CD4-positive, alpha-beta T cell (primary cell): ENCODE data around the gene BDKRB2. TPM values are rescaled to one million over a fixed set of nuclear protein-coding genes. Genes with fewer than 3 reads are reported as not detected.

Experiments
- ATAC-seq: fragments of 200-7000 bp; cut with Tn5 transposase; one replicate; pipeline ENCODE4 v1.10.0; 2022; ENCODE audit warnings: mild to moderate bottlenecking; ENCODE audit not compliant: poor library complexity
- CTCF ChIA-PET: fragments of 350-600 bp; sonication (Branson Sonifier 250); formaldehyde crosslinking; loops from one replicate; lab custom pipeline; 2021; ENCODE audit warnings: antibody characterized with exemption, inconsistent platforms; lab: Charles Lee
- POLR2A ChIA-PET: fragments of 350-600 bp; sonication (Branson Sonifier 250); formaldehyde crosslinking; loops from one replicate; lab custom pipeline; 2021; ENCODE audit warnings: antibody characterized with exemption, inconsistent platforms; lab: Charles Lee
- DNase-seq, 14 experiments: peaks; one replicate each; pipeline ENCODE4 v3.0.0-alpha.2; 2013 to 2020; ENCODE audit warnings: mixed read lengths in 2 of 14
- H3K27ac ChIP-seq, 2 donors: one replicate each; pipeline versions ENCODE4 v1.5.1 to v1.7.0; 2013; ENCODE audit warnings: low read length in 2 of 2, low read depth in 1 of 2, mild to moderate bottlenecking in 1 of 2
- H3K27me3 ChIP-seq, 2 experiments: 1 replicate in 1 of 2; 2 replicates in 1 of 2; pipeline versions ENCODE4 v1.6.1 to v1.7.0; 2013; ENCODE audit warnings: low read length in 2 of 2, control low read depth in 1 of 2, mild to moderate bottlenecking in 1 of 2, moderate library complexity in 1 of 2; ENCODE audit not compliant: insufficient read depth in 2 of 2, control insufficient read depth in 1 of 2
- H3K36me3 ChIP-seq: one replicate; pipeline ENCODE4 v1.6.1; 2013; ENCODE audit warnings: low read length, control low read depth; ENCODE audit not compliant: insufficient read depth
- H3K4me1 ChIP-seq: one replicate; pipeline ENCODE4 v1.6.1; 2013; ENCODE audit warnings: low read length, control low read depth; ENCODE audit not compliant: insufficient read depth
- H3K4me3 ChIP-seq: one replicate; pipeline ENCODE4 v1.5.1; 2013; ENCODE audit warnings: mild to moderate bottlenecking, low read length, moderate library complexity
- H3K9me3 ChIP-seq, 2 experiments: 1 replicate in 1 of 2; 2 replicates in 1 of 2; pipeline versions ENCODE4 v1.6.1 to v1.7.0; 2013; ENCODE audit warnings: low read length in 2 of 2, mild to moderate bottlenecking in 2 of 2, control low read depth in 1 of 2, moderate library complexity in 1 of 2; ENCODE audit not compliant: control insufficient read depth in 1 of 2, insufficient read depth in 1 of 2
- H3K27ac Mint-ChIP-seq: one replicate; pipeline ENCODE4 v1.8.0; 2020; ENCODE audit warnings: mixed read lengths
- H3K27me3 Mint-ChIP-seq: one replicate; pipeline ENCODE4 v1.8.0; 2021; ENCODE audit warnings: mixed read lengths
- H3K36me3 Mint-ChIP-seq: one replicate; pipeline ENCODE4 v1.8.0; 2021; ENCODE audit warnings: low read depth, mixed read lengths
- H3K4me1 Mint-ChIP-seq: one replicate; pipeline ENCODE4 v1.8.0; 2021; ENCODE audit warnings: low read depth, mixed read lengths
- H3K4me3 Mint-ChIP-seq: one replicate; pipeline ENCODE4 v1.8.0; 2020; ENCODE audit warnings: mild to moderate bottlenecking, mixed read lengths
- H3K9me3 Mint-ChIP-seq: one replicate; pipeline ENCODE4 v1.8.0; 2020; ENCODE audit warnings: mixed read lengths
- intact Hi-C, 2 experiments: fragments of 100-400 bp; cut with DNase I in 1 of 2; cut with micrococcal nuclease in 1 of 2; formaldehyde crosslinking; loops; one replicate each; pipeline versions ENCODE4 v1.15.1 to v1.9.0; 2023 to 2025; cut with DNase I, micrococcal nuclease
- total RNA-seq, 174 experiments: library from RNA in 2 of 174; stranded (reverse) in 2 of 174; gene quantifications; one replicate each; pipeline ENCODE4 v1.2.3 and lab custom pipeline; 2021 to 2026
- TF ChIP-seq, protein P1 (sequence below): fragments of 200-600 bp; IDR thresholded peaks from one replicate; pipeline ENCODE4 v1.8.0; 2022; ENCODE audit warnings: antibody characterized with exemption, mild to moderate bottlenecking

The BDKRB2 gene
- total RNA-seq, 2 experiments from 2014 or later, result not detected

DNA sequence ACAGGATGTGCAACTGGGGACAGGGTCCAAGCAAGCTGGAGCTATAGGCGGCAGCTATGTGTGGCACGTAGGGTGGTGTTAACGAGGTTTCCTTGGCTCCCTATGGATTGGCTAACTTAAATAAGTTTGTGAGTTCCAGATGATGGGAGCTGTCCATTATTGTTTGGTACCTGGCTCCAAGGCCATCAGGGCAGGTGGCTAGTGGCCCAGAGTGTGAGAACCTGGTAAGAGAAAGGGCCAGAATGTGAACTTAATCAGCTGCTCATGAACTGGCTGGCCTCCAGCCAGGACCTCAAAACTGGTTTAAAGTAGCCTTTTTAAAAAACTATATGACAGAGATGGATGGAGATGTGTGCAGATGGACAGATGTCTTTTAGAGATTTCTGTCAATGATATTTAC, 1.5 kb upstream of the BDKRB2 start:
- intact Hi-C loops, result no loop called here
- Mint-ChIP-seq H3K27me3 (peaks cover 47% of the 10 kb centered on the region), H3K36me3 (no peaks in the 10 kb centered on the region), H3K4me3 (no peak overlapping the region), H3K4me1 (peaks cover 15% of the 10 kb centered on the region), H3K27ac (no peak overlapping the region), H3K9me3 (no peaks in the 10 kb centered on the region)
- H3K27ac ChIP-seq, result no peak overlapping the region
- H3K36me3 ChIP-seq, result no peaks in the 10 kb centered on the region
- no peak for DNase-seq
- no peak overlapping the region for H3K4me3 ChIP-seq
- CTCF ChIA-PET, result no interaction called here
- ATAC-seq, result no peak
- TF ChIP-seq, protein P1, sequence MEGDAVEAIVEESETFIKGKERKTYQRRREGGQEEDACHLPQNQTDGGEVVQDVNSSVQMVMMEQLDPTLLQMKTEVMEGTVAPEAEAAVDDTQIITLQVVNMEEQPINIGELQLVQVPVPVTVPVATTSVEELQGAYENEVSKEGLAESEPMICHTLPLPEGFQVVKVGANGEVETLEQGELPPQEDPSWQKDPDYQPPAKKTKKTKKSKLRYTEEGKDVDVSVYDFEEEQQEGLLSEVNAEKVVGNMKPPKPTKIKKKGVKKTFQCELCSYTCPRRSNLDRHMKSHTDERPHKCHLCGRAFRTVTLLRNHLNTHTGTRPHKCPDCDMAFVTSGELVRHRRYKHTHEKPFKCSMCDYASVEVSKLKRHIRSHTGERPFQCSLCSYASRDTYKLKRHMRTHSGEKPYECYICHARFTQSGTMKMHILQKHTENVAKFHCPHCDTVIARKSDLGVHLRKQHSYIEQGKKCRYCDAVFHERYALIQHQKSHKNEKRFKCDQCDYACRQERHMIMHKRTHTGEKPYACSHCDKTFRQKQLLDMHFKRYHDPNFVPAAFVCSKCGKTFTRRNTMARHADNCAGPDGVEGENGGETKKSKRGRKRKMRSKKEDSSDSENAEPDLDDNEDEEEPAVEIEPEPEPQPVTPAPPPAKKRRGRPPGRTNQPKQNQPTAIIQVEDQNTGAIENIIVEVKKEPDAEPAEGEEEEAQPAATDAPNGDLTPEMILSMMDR, result no peak
- peaks cover 25 to 37% of the 10 kb centered on the region in 2 experiments for H3K27me3 ChIP-seq
- peaks cover 0 to 8% of the 10 kb centered on the region in 2 experiments for H3K9me3 ChIP-seq
- POLR2A ChIA-PET, result no interaction called here
- H3K4me1 ChIP-seq, result peaks cover 6% of the 10 kb centered on the region

DNA sequence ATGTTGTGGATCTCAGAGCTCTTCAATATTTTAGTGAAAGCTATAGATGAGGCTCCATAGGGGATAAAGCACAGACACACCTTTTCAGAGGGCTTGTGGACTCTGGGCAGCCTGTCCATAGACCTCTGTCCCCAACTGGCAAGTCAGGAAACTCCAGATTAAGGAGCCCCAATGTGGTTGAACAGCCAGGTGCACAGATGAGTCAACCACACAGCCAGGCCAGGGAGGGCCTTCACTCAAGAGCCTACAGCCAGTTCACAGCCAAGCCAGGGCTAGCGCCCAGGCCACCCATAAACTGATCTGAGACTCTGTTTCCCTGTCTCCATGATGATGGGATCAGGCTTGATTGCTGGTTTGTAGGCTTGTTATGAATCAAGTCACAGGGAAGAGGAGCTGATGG, 1.0 kb upstream of the BDKRB2 start:
- ChIA-PET CTCF (no interaction called here), POLR2A (no interaction called here)
- DNase-seq (no peak), ATAC-seq (no peak)
- no peak overlapping the region for H3K27ac Mint-ChIP-seq
- Histone ChIP-seq H3K27ac (no peak overlapping the region), H3K4me1 (peaks cover 2% of the 10 kb centered on the region), H3K9me3 (peaks cover 0 to 8% of the 10 kb centered on the region in 2 experiments), H3K4me3 (no peak overlapping the region), H3K27me3 (peaks cover 25 to 37% of the 10 kb centered on the region in 2 experiments), H3K36me3 (no peaks in the 10 kb centered on the region)
- no peak overlapping the region for H3K4me3 Mint-ChIP-seq
- TF ChIP-seq, protein P1, result no peak
- peaks cover 48% of the 10 kb centered on the region for H3K27me3 Mint-ChIP-seq
- intact Hi-C loops, result no loop called here
- no peaks in the 10 kb centered on the region for H3K9me3 Mint-ChIP-seq
- H3K4me1 Mint-ChIP-seq, result peaks cover 11% of the 10 kb centered on the region
- no peaks in the 10 kb centered on the region for H3K36me3 Mint-ChIP-seq

DNA sequence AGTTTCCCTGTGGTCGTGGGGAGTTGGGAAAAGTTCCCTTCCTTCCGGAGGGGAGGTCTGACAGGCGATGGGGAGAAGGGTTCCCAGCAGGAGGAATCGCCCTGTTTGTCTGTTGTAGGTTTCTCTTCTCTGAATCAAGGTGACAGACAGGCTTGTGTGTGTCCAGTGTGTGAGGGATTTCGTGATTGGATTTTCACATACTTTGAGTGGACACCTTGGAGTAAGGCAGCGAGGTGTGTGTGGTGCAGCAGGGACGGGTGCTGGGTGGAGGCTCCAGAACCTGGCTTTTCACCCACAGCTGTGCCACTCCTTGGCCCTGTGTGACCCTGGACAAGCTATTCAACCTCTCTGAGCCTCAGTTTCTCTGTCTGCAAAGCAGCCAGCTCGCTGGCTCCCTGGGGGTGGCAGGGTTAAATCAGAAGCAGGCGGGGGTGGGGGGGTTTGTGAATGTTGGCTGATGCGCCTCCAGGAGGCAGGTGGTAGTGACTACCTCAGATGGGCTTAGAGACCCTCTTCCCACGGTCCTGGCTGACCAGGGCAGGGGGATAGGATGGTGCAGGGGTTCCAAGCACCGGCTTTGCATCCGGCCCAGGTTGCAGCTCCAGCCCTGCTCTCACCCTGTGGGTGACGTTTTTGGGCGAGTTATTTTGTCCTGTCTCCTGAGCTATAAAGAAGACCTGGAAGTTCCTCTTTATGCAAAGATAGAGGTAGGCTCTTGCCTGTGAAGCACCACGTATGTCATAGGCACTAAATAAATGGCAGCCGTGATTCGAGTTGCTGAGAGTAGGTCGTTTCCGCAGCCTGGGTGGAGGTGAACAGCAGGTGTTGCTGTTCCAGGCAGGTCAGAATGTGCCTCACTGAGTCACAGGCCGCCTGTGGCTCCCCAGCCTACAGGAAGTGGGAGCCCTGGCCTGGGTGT, 679 bp downstream of the BDKRB2 start:
- DNase-seq (no peak), ATAC-seq (no peak)
- Histone ChIP-seq H3K4me3 (no peak overlapping the region), H3K36me3 (no peaks in the 10 kb centered on the region), H3K27ac (no peak overlapping the region), H3K4me1 (no peaks in the 10 kb centered on the region), H3K9me3 (peaks cover 0 to 8% of the 10 kb centered on the region in 2 experiments), H3K27me3 (peaks cover 25 to 37% of the 10 kb centered on the region in 2 experiments)
- TF ChIP-seq, protein P1, result no peak
- ChIA-PET POLR2A (no interaction called here), CTCF (no interaction called here)
- Mint-ChIP-seq H3K9me3 (no peaks in the 10 kb centered on the region), H3K4me1 (peaks cover 5% of the 10 kb centered on the region), H3K36me3 (no peaks in the 10 kb centered on the region), H3K27me3 (peaks cover 41% of the 10 kb centered on the region), H3K4me3 (no peak overlapping the region), H3K27ac (no peak overlapping the region)
- intact Hi-C loops, result no loop called here
